GM23338 (cell line): ENCODE results near the gene NUTM2F. TPM values are rescaled to one million over a fixed set of nuclear protein-coding genes. Genes with fewer than 3 reads are reported as not detected.
A peak's percentile ranks its signal among the peaks of the same experiment; 100 is the strongest.
"Not testable (repeated sequence)": the region's sequence is repeated elsewhere in the genome, so short reads cannot be mapped to it uniquely, and the experiment has no call there.

Source experiments
- ATAC-seq: fragments of 200-7000 bp; cut with Tn5 transposase; 3 replicates; pipeline ENCODE4 v1.9.1; 2020
- DNase-seq: peaks from one replicate; pipeline ENCODE4 v3.0.0-alpha.2; 2015; ENCODE audit warnings: low spot score
- H2AFZ ChIP-seq: fragments of 200-600 bp; sonication (generic); 2 replicates; pipeline ENCODE4 v1.8.0; 2016; ENCODE audit warnings: antibody characterized with exemption, mild to moderate bottlenecking, moderate library complexity
- H3F3A ChIP-seq: fragments of 200-600 bp; sonication (generic); replicated peaks from 2 replicates; pipeline ENCODE4 v1.8.0; 2017; ENCODE audit warnings: antibody characterized with exemption, mixed run types, low read depth
- H3K27ac ChIP-seq: fragments of 200-600 bp; sonication (generic); 2 replicates; pipeline ENCODE4 v1.6.1; 2016; ENCODE audit warnings: low read depth
- H3K27me3 ChIP-seq: fragments of 200-600 bp; sonication (generic); 2 replicates; pipeline ENCODE4 v1.8.0; 2016; ENCODE audit warnings: mild to moderate bottlenecking, mixed run types, moderate library complexity; ENCODE audit not compliant: insufficient read depth
- H3K36me3 ChIP-seq: fragments of 200-600 bp; sonication (generic); 2 replicates; pipeline ENCODE4 v1.8.0; 2016; ENCODE audit warnings: mild to moderate bottlenecking; ENCODE audit not compliant: insufficient read depth
- H3K4me1 ChIP-seq: fragments of 200-600 bp; sonication (generic); 2 replicates; pipeline ENCODE4 v1.8.0; 2016; ENCODE audit warnings: mild to moderate bottlenecking, moderate library complexity; ENCODE audit not compliant: insufficient read depth
- H3K4me2 ChIP-seq: fragments of 200-600 bp; sonication (generic); 2 replicates; pipeline ENCODE4 v1.7.1; 2017; ENCODE audit warnings: mixed run types
- H3K4me3 ChIP-seq: fragments of 200-600 bp; sonication (generic); 2 replicates; pipeline ENCODE4 v1.6.1; 2016; ENCODE audit warnings: mixed run types
- H3K79me2 ChIP-seq: fragments of 200-600 bp; sonication (generic); replicated peaks from 2 replicates; pipeline ENCODE4 v1.8.0; 2017; ENCODE audit warnings: mild to moderate bottlenecking; ENCODE audit not compliant: insufficient read depth
- H3K9me2 ChIP-seq: fragments of 200-600 bp; sonication (generic); 2 replicates; pipeline ENCODE4 v1.8.0; 2017; ENCODE audit not compliant: insufficient read depth
- H4K20me1 ChIP-seq: fragments of 200-600 bp; sonication (generic); replicated peaks from 2 replicates; pipeline ENCODE4 v1.8.0; 2017; ENCODE audit warnings: mild to moderate bottlenecking; ENCODE audit not compliant: insufficient read depth
- H3K27ac Mint-ChIP-seq: 2 replicates; pipeline ENCODE4 v1.8.0; 2020; ENCODE audit warnings: inconsistent platforms, mild to moderate bottlenecking, moderate library complexity, mixed read lengths
- H3K27me3 Mint-ChIP-seq: 3 replicates; pipeline ENCODE4 v1.8.0; 2022; ENCODE audit warnings: low read depth, mild to moderate bottlenecking, moderate library complexity, mixed read lengths, inconsistent platforms; ENCODE audit not compliant: insufficient read depth, poor library complexity
- H3K36me3 Mint-ChIP-seq: 3 replicates; pipeline ENCODE4 v1.8.0; 2021; ENCODE audit warnings: low read depth, mild to moderate bottlenecking, inconsistent platforms, moderate library complexity, mixed read lengths
- H3K4me1 Mint-ChIP-seq: 3 replicates; pipeline ENCODE4 v1.8.0; 2020; ENCODE audit warnings: mild to moderate bottlenecking, inconsistent platforms, mixed read lengths
- H3K4me3 Mint-ChIP-seq: 3 replicates; pipeline ENCODE4 v1.8.0; 2021; ENCODE audit warnings: moderate library complexity, mild to moderate bottlenecking, inconsistent platforms, mixed read lengths
- H3K9me3 Mint-ChIP-seq: 3 replicates; pipeline ENCODE4 v1.8.0; 2020; ENCODE audit warnings: moderate library complexity, mild to moderate bottlenecking, inconsistent platforms, mixed read lengths
- CREB1 ChIP-seq: fragments of 250-450 bp; sonication (Bioruptor Pico); IDR thresholded peaks from 2 replicates; pipeline ENCODE4 v1.5.0; 2020; ENCODE audit warnings: low read depth, mild to moderate bottlenecking, moderate library complexity
- ETS1 ChIP-seq: IDR thresholded peaks from 2 replicates; pipeline ENCODE4 v1.6.1; 2016; ENCODE audit warnings: antibody characterized with exemption
- POLR2AphosphoS5 ChIP-seq: IDR thresholded peaks from 2 replicates; pipeline ENCODE4 v1.6.1; 2016; ENCODE audit warnings: antibody characterized with exemption, low read depth
- long read RNA-seq: library from polyadenylated mRNA; unstranded; transcript quantifications from one replicate; pipeline ENCODE4 v2.0.0, GENCODE V29; 2020; ENCODE audit not compliant: unreplicated experiment
- polyA plus RNA-seq: library from polyadenylated mRNA; unstranded; fragments of >200 nt; fragmentation: Nextera tagmentation; extraction: Ambion mirVana; gene quantifications from 2 replicates; pipeline ENCODE4 v1.2.1, GENCODE V29; 2016
- total RNA-seq: library from RNA; depleted of rRNA; stranded (reverse); fragments of >200 nt; shearing (Covaris generic); gene quantifications from 2 replicates; pipeline ENCODE4 v1.2.3, GENCODE V29; 2014; rRNA removed

Gene NUTM2F
- total RNA-seq (0.45 TPM in 1 of 2 replicates, not detected in the other), polyA plus RNA-seq (0.19 TPM in 1 of 2 replicates, not detected in the other)
- long read RNA-seq = 0 reads

- H3K4me1 Mint-ChIP-seq, H3K36me3 ChIP-seq, DNase-seq, H2AFZ ChIP-seq, H3K36me3 Mint-ChIP-seq, H3K9me3 Mint-ChIP-seq, H3K4me3 ChIP-seq, H3K27ac ChIP-seq, ATAC-seq, H3K27me3 ChIP-seq, H3K4me1 ChIP-seq, H3K27ac Mint-ChIP-seq, H3K9me2 ChIP-seq, H3K27me3 Mint-ChIP-seq, H3F3A ChIP-seq, H3K4me3 Mint-ChIP-seq, H3K79me2 ChIP-seq, H3K4me2 ChIP-seq, H4K20me1 ChIP-seq: not testable (repeated sequence)
Observed at GRCh38 chr9:94328544-94328943, at the start of gene NUTM2F. Gene NUTM2F (minus strand): TSS chr9:94328644. CDS start chr9:94328623, 21 bp downstream.

GRCh38 chr9:94375197-94375596 lies 46.8 kb upstream of the NUTM2F start:
- H3K27me3 ChIP-seq, H3F3A ChIP-seq, H3K36me3 ChIP-seq, H3K9me3 Mint-ChIP-seq, H3K27me3 Mint-ChIP-seq, H3K4me1 ChIP-seq, H3K9me2 ChIP-seq, H3K4me1 Mint-ChIP-seq, H2AFZ ChIP-seq, H3K27ac Mint-ChIP-seq, DNase-seq, H3K36me3 Mint-ChIP-seq, H4K20me1 ChIP-seq, H3K27ac ChIP-seq: not testable (repeated sequence)
- H3K4me2 ChIP-seq = peak overlapping the region; percentile 80
- peaks cover 20% of the 10 kb centered on the region for H3K79me2 ChIP-seq
- H3K4me3 ChIP-seq = peak overlapping the region; percentile 52
- peak overlapping the region; percentile 86 for H3K4me3 Mint-ChIP-seq
- peak; percentile 71 for ATAC-seq

GRCh38 chr9:94374176-94375056 lies 46.0 kb upstream of the NUTM2F start:
- not testable (repeated sequence) for H3K27me3 Mint-ChIP-seq, H3K36me3 ChIP-seq, H3K27me3 ChIP-seq, H3K4me1 ChIP-seq, H3K36me3 Mint-ChIP-seq, H3F3A ChIP-seq, H3K9me2 ChIP-seq, H2AFZ ChIP-seq, H3K9me3 Mint-ChIP-seq, H3K27ac ChIP-seq, H4K20me1 ChIP-seq, H3K4me1 Mint-ChIP-seq
- H3K27ac Mint-ChIP-seq = peak overlapping the region; percentile 96
- peaks cover 12% of the 10 kb centered on the region for H3K79me2 ChIP-seq
- ATAC-seq = peak; percentile 95
- DNase-seq = peak; percentile 93
- peak overlapping the region; percentile 86 for H3K4me3 Mint-ChIP-seq
- TF ChIP-seq CREB1 (CRISPR knock-in tag) (peak; percentile 92), POLR2AphosphoS5 (peak; percentile 77), ETS1 (0 out of 2 replicates have a peak, but pooled peaks have one; percentile 51)
- H3K4me2 ChIP-seq = peak overlapping the region; percentile 74
- peak overlapping the region; percentile 52 for H3K4me3 ChIP-seq

- not testable (repeated sequence) for DNase-seq, H3K9me2 ChIP-seq, H3K4me1 ChIP-seq, H3K36me3 Mint-ChIP-seq, H2AFZ ChIP-seq, ATAC-seq, H3K4me1 Mint-ChIP-seq, H3K27ac ChIP-seq, H3K27me3 ChIP-seq, H3K36me3 ChIP-seq, H3K27me3 Mint-ChIP-seq, H3K9me3 Mint-ChIP-seq, H4K20me1 ChIP-seq, H3F3A ChIP-seq
- Mint-ChIP-seq H3K4me3 (peak overlapping the region; percentile 77), H3K27ac (peak overlapping the region; percentile 96)
- Histone ChIP-seq H3K79me2 (peaks cover 12% of the 10 kb centered on the region), H3K4me2 (peak overlapping the region; percentile 74), H3K4me3 (peak overlapping the region; percentile 52)
Observed at GRCh38 chr9:94373779-94374175, 45.3 kb upstream of the NUTM2F start.

GRCh38 chr9:94370266-94370665 lies 41.8 kb upstream of the NUTM2F start:
- not testable (repeated sequence) for H3K9me2 ChIP-seq, H3K4me2 ChIP-seq, H3K27me3 ChIP-seq, H3K4me3 Mint-ChIP-seq, H4K20me1 ChIP-seq, H2AFZ ChIP-seq, H3K4me1 Mint-ChIP-seq, H3K4me1 ChIP-seq, H3K36me3 Mint-ChIP-seq, H3K27me3 Mint-ChIP-seq, H3K36me3 ChIP-seq, H3K79me2 ChIP-seq, H3K9me3 Mint-ChIP-seq, H3K27ac Mint-ChIP-seq, DNase-seq, ATAC-seq, H3K4me3 ChIP-seq, H3F3A ChIP-seq, H3K27ac ChIP-seq
